ENCODE measurements around the gene SBNO2. TPM values are rescaled to one million over a fixed set of nuclear protein-coding genes. Genes with fewer than 3 reads are reported as not detected.

SBNO2 gene
- total and polyA plus RNA-seq, 9 of the 15 experiments (the other 6 are each of a cell fraction or from before 2014, with no cell fraction given) = 0.01 to 46.2 (median 6.7) TPM

DNA sequence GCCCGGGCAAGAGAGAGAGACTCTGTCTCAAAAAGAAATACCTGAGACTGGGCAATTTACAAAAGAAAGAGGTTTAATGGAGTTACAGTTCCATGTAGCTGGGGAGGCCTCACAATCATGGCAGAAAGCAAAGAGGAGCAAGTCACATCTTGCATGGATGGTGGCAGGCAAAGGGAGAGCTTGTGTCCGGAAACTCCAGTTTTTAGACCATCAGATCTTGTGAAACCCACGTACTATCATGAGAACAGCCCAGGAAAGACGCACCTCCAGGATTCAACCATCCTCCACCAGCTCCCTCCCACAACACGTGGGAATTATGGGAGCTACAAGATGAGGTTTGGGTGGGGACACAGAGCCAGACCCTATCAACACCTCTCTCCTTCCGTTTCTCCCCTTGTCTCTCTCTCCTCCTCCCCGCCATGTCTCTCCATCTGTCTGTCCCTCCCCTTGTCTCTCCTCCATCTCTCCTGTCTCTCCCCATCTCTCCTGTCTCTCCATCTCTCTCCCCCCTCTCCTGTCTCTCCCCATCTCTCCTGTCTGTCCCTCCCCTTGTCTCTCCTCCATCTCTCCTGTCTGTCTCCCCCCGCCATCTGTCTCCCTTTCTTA lies 88.9 kb downstream of the SBNO2 start (continued):
- no peak for TF ChIP-seq RERE (CRISPR knock-in tag; IDR thresholded peaks at IDR 0.05; ENCODE audit: borderline replicate concordance)
- TF ChIP-seq PML (IDR thresholded peaks at IDR 0.05; ENCODE audit: low read length) = no peak
- no peak for TF ChIP-seq PHF21A (IDR thresholded peaks at IDR 0.05; ENCODE audit: borderline replicate concordance, low read depth)
- TF ChIP-seq, protein P1, sequence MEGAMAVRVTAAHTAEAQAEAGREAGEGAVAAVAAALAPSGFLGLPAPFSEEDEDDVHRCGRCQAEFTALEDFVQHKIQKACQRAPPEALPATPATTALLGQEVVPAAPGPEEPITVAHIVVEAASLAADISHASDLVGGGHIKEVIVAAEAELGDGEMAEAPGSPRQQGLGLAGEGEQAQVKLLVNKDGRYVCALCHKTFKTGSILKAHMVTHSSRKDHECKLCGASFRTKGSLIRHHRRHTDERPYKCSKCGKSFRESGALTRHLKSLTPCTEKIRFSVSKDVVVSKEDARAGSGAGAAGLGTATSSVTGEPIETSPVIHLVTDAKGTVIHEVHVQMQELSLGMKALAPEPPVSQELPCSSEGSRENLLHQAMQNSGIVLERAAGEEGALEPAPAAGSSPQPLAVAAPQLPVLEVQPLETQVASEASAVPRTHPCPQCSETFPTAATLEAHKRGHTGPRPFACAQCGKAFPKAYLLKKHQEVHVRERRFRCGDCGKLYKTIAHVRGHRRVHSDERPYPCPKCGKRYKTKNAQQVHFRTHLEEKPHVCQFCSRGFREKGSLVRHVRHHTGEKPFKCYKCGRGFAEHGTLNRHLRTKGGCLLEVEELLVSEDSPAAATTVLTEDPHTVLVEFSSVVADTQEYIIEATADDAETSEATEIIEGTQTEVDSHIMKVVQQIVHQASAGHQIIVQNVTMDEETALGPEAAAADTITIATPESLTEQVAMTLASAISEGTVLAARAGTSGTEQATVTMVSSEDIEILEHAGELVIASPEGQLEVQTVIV (CRISPR knock-in tag; IDR thresholded peaks at IDR 0.05; ENCODE audit: borderline replicate concordance) = no peak
- TF ChIP-seq ZC3H11A (IDR thresholded peaks at IDR 0.05; ENCODE audit: low read depth, low read length) = no peak
- peak; percentile 81 for TF ChIP-seq POLR2A (conservative IDR thresholded peaks at IDR 0.05)
- no peak for TF ChIP-seq SMARCB1 (IDR thresholded peaks at IDR 0.05; ENCODE audit: insufficient read length, low read depth)
- no peak for TF ChIP-seq CBFA2T2 (conservative IDR thresholded peaks at IDR 0.05)
- no peak for TF ChIP-seq MBD2 (IDR thresholded peaks at IDR 0.05; ENCODE audit: borderline replicate concordance, low read depth)
- peak; percentile 49 for TF ChIP-seq ARHGAP35 (IDR thresholded peaks at IDR 0.05; ENCODE audit: partially characterized antibody)
- no peak for TF ChIP-seq TGIF2 (CRISPR knock-in tag; IDR thresholded peaks at IDR 0.05)
- TF ChIP-seq, protein P2, sequence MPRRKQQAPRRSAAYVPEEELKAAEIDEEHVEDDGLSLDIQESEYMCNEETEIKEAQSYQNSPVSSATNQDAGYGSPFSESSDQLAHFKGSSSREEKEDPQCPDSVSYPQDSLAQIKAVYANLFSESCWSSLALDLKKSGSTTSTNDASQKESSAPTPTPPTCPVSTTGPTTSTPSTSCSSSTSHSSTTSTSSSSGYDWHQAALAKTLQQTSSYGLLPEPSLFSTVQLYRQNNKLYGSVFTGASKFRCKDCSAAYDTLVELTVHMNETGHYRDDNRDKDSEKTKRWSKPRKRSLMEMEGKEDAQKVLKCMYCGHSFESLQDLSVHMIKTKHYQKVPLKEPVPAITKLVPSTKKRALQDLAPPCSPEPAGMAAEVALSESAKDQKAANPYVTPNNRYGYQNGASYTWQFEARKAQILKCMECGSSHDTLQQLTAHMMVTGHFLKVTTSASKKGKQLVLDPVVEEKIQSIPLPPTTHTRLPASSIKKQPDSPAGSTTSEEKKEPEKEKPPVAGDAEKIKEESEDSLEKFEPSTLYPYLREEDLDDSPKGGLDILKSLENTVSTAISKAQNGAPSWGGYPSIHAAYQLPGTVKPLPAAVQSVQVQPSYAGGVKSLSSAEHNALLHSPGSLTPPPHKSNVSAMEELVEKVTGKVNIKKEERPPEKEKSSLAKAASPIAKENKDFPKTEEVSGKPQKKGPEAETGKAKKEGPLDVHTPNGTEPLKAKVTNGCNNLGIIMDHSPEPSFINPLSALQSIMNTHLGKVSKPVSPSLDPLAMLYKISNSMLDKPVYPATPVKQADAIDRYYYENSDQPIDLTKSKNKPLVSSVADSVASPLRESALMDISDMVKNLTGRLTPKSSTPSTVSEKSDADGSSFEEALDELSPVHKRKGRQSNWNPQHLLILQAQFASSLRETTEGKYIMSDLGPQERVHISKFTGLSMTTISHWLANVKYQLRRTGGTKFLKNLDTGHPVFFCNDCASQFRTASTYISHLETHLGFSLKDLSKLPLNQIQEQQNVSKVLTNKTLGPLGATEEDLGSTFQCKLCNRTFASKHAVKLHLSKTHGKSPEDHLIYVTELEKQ (CRISPR knock-in tag; IDR thresholded peaks at IDR 0.05) = no peak
- TF ChIP-seq ELF4 (CRISPR knock-in tag; IDR thresholded peaks at IDR 0.05) = peak; percentile 95
- TF ChIP-seq NFIC (IDR thresholded peaks at IDR 0.05) = no peak
- TF ChIP-seq, protein P3, sequence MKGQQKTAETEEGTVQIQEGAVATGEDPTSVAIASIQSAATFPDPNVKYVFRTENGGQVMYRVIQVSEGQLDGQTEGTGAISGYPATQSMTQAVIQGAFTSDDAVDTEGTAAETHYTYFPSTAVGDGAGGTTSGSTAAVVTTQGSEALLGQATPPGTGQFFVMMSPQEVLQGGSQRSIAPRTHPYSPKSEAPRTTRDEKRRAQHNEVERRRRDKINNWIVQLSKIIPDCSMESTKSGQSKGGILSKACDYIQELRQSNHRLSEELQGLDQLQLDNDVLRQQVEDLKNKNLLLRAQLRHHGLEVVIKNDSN (CRISPR knock-in tag; IDR thresholded peaks at IDR 0.05) = no peak
- no peak for TF ChIP-seq PTRF (tag; IDR thresholded peaks at IDR 0.05)
- no peak for TF ChIP-seq SMAD3 (CRISPR knock-in tag; conservative IDR thresholded peaks at IDR 0.05)
